ENCODE measurements around the gene DUSP7. TPM values are rescaled to one million over a fixed set of nuclear protein-coding genes. Genes with fewer than 3 reads are reported as not detected.
A peak's percentile ranks its signal among the peaks of the same experiment; 100 is the strongest.

The DUSP7 gene
- total RNA-seq, 1 donor from 2014 or later, result 25.9 TPM

GRCh38 chr3:52063026-52063723 lies 6.8 kb upstream of the DUSP7 start:
- Mint-ChIP-seq H3K27ac (peak overlapping the region; percentile 21), H3K36me3 (no peaks in the 10 kb centered on the region), H3K27me3 (peaks cover 3% of the 10 kb centered on the region), H3K4me1 (ENCODE audit: unreplicated experiment) (peaks cover 18% of the 10 kb centered on the region), H3K4me3 (no peak overlapping the region), H3K9me3 (no peaks in the 10 kb centered on the region)
- DNase-seq (ENCODE audit: extremely low spot score, unreplicated experiment), result no peak
- no peak for TF ChIP-seq CTCF (conservative IDR thresholded peaks at IDR 0.05)

DNA sequence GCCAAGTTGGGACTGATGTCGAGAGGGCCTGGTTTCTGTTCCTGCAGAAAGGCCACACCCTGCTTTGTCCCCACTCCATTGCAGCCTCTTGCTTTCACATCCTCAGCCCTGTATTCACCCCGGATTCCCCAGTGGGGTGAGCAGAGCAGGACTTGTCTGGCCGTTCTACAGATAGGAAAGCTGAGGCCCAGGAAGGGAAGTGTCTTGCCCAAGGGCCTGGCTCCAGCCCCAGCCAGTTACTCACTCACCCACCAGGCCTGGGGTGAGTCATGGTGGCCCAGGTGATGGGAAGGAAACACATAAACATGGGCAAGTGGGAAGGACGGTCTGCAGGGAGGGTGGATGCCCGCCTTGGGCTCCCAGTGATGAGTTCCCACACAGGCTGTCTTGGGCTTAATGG lies 6.1 kb upstream of the DUSP7 start:
- no peak for TF ChIP-seq CTCF (conservative IDR thresholded peaks at IDR 0.05)
- H3K36me3 Mint-ChIP-seq, result no peaks in the 10 kb centered on the region
- H3K4me3 Mint-ChIP-seq, result no peak overlapping the region
- H3K4me1 Mint-ChIP-seq (ENCODE audit: unreplicated experiment), result peaks cover 13% of the 10 kb centered on the region
- H3K27ac Mint-ChIP-seq, result no peak overlapping the region
- H3K9me3 Mint-ChIP-seq, result no peaks in the 10 kb centered on the region
- H3K27me3 Mint-ChIP-seq, result peaks cover 3% of the 10 kb centered on the region
- DNase-seq (ENCODE audit: extremely low spot score, unreplicated experiment), result no peak

DNA sequence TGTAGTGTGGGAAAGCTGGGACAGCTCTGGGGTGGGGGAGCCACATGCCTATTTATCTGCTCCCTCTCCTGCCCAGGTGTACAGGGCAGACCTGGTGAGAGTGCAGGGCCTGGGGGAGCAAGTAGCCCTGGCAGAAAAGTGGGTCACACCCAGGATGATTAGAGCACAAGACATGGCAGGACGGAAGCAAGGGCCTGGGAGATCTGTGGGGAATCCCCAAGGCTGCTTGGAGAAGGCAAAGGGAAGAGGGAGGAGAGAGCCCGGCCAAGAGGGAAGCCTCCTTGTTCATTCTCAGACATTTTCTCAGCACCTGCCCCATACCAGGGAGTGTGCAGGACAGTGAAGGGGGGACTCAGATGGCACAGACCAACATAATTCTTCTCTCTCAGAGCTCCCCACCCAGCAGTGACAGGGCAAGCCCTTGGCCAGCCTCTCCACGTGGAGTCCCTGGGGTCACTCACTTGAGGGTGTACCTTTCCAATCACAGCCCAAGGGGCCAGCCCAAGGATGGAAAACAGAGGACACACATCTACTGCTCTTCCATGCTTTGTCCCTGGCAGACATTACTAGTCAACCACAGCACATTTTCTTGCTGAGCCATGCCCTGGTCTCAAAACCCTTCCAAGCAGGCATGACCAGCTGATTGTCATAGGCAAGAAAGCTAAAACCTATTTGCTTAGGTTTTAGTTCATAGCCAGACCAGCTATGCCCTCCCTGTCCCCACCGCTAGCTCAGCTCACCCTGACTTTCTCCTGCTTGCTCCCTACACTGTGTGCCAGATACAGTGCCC lies 4.9 kb upstream of the DUSP7 start:
- peaks cover 3% of the 10 kb centered on the region for H3K27me3 Mint-ChIP-seq
- peak overlapping the region; percentile 26 for H3K27ac Mint-ChIP-seq
- H3K4me1 Mint-ChIP-seq (ENCODE audit: unreplicated experiment), result peaks cover 10% of the 10 kb centered on the region
- no peaks in the 10 kb centered on the region for H3K36me3 Mint-ChIP-seq
- no peak for TF ChIP-seq CTCF (conservative IDR thresholded peaks at IDR 0.05)
- no peaks in the 10 kb centered on the region for H3K9me3 Mint-ChIP-seq
- no peak overlapping the region for H3K4me3 Mint-ChIP-seq
- DNase-seq (ENCODE audit: extremely low spot score, unreplicated experiment), result no peak

DNA sequence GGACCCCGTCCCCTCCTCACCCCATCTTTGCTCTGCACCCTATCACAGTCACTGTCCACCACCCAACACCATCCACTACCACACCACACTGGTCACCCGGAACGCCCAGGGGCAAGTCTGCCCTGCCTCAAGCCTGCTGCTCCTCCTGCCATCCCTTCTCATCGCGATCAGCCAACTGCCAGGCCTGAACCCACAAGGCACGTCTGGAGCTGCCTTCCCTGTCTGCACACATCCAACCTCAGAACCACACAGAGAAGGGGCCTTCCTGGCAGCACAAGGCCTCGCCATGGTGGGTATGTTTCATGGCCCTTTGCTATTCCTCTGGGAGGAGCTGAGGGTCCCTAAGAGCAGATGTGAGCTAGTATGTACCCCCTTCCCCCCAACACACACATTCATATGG lies 3.4 kb upstream of the DUSP7 start:
- Mint-ChIP-seq H3K27me3 (peaks cover 3% of the 10 kb centered on the region), H3K9me3 (no peaks in the 10 kb centered on the region), H3K36me3 (no peaks in the 10 kb centered on the region), H3K27ac (peak overlapping the region; percentile 29), H3K4me3 (no peak overlapping the region), H3K4me1 (ENCODE audit: unreplicated experiment) (peaks cover 10% of the 10 kb centered on the region)
- no peak for DNase-seq (ENCODE audit: extremely low spot score, unreplicated experiment)
- TF ChIP-seq CTCF (conservative IDR thresholded peaks at IDR 0.05), result no peak

- no peaks in the 10 kb centered on the region for H3K36me3 Mint-ChIP-seq
- H3K9me3 Mint-ChIP-seq, result no peaks in the 10 kb centered on the region
- TF ChIP-seq CTCF (conservative IDR thresholded peaks at IDR 0.05), result peak; percentile 21
- peaks cover 15% of the 10 kb centered on the region for H3K4me1 Mint-ChIP-seq (ENCODE audit: unreplicated experiment)
- DNase-seq (ENCODE audit: extremely low spot score, unreplicated experiment), result no peak
- H3K27ac Mint-ChIP-seq, result peak overlapping the region; percentile 96
- peak overlapping the region; percentile 96 for H3K4me3 Mint-ChIP-seq
- H3K27me3 Mint-ChIP-seq, result no peaks in the 10 kb centered on the region
These were observed 1.6 kb upstream of the DUSP7 start for GRCh38 chr3:52057812-52058495.
